Natural killer cell (primary cell): ENCODE data around the gene PTPRN2. TPM values are rescaled to one million over a fixed set of nuclear protein-coding genes. Genes with fewer than 3 reads are reported as not detected.

Source experiments
- ATAC-seq, 3 donors: fragments of 150-1000 bp in 2 of 3; fragments of 200-7000 bp in 1 of 3; cut with Tn5 transposase; 1 replicate in 1 of 3; 2 replicates in 2 of 3; pipeline ENCODE4 v1.10.0; 2021; ENCODE audit warnings: mild to moderate bottlenecking in 2 of 3, moderate library complexity in 2 of 3
- DNase-seq, 2 donors: peaks; one replicate each; pipeline versions ENCODE4 v3.0.0 to v3.0.0-alpha.2; 2013 to 2021; ENCODE audit warnings: mixed read lengths in 1 of 2
- H3K27ac ChIP-seq: one replicate; pipeline ENCODE4 v1.5.1; 2013; ENCODE audit warnings: mild to moderate bottlenecking, low read length
- H3K27me3 ChIP-seq: one replicate; pipeline ENCODE4 v1.6.1; 2013; ENCODE audit warnings: low read length; ENCODE audit not compliant: control insufficient read depth, insufficient read depth
- H3K36me3 ChIP-seq: one replicate; pipeline ENCODE4 v1.6.1; 2013; ENCODE audit warnings: low read length; ENCODE audit not compliant: control insufficient read depth, insufficient read depth
- H3K4me1 ChIP-seq: one replicate; pipeline ENCODE4 v1.6.1; 2013; ENCODE audit warnings: low read length; ENCODE audit not compliant: control insufficient read depth, insufficient read depth
- H3K4me3 ChIP-seq: one replicate; pipeline ENCODE4 v1.5.1; 2013; ENCODE audit warnings: low read length
- H3K9me3 ChIP-seq: one replicate; pipeline ENCODE4 v1.6.1; 2013; ENCODE audit warnings: low read length; ENCODE audit not compliant: control insufficient read depth, insufficient read depth
- H3K27ac Mint-ChIP-seq, 2 donors: one replicate each; pipeline ENCODE4 v1.8.0; 2022; ENCODE audit warnings: mild to moderate bottlenecking in 2 of 2, mixed read lengths in 2 of 2, moderate library complexity in 1 of 2
- H3K27me3 Mint-ChIP-seq, 2 donors: one replicate each; pipeline ENCODE4 v1.8.0; 2022; ENCODE audit warnings: low read depth in 2 of 2, mixed read lengths in 2 of 2
- H3K36me3 Mint-ChIP-seq: one replicate; pipeline ENCODE4 v1.8.0; 2022; ENCODE audit warnings: mixed read lengths
- H3K4me1 Mint-ChIP-seq, 2 donors: one replicate each; pipeline ENCODE4 v1.8.0; 2022; ENCODE audit warnings: mixed read lengths in 2 of 2
- H3K4me3 Mint-ChIP-seq: one replicate; pipeline ENCODE4 v1.8.0; 2022; ENCODE audit warnings: mild to moderate bottlenecking, moderate library complexity, mixed read lengths
- H3K9me3 Mint-ChIP-seq, 2 donors: one replicate each; pipeline ENCODE4 v1.8.0; 2022; ENCODE audit warnings: mixed read lengths in 2 of 2
- WGBS: methylation state at CpG from one replicate; pipeline ENCODE4 v1.1.7; 2013; ENCODE audit warnings: missing lambda C conversion rate; ENCODE audit not compliant: insufficient coverage; 5-methylcytosine and 5-hydroxymethylcytosine counted together
- intact Hi-C: fragments of 100-400 bp; cut with micrococcal nuclease; formaldehyde crosslinking; loops from one replicate; pipeline ENCODE4 v1.14.2; 2022
- total RNA-seq, 4 donors: library from RNA; stranded (reverse); fragments of 120-200 nt in 1 of 4; gene quantifications; one replicate each; pipeline versions ENCODE4 v1.2.3 to v1.2.4, GENCODE V29; 2013 to 2022
- TF ChIP-seq, protein P1 (sequence below): fragments of 200-600 bp; IDR thresholded peaks from one replicate; pipeline ENCODE4 v1.8.0; 2022; ENCODE audit warnings: antibody characterized with exemption

Gene PTPRN2
- total RNA-seq, 3 donors from 2014 or later (not counting 1 experiment from before 2014, with no cell fraction given) = 1.3 to 2.5 (median 1.9) TPM

DNA sequence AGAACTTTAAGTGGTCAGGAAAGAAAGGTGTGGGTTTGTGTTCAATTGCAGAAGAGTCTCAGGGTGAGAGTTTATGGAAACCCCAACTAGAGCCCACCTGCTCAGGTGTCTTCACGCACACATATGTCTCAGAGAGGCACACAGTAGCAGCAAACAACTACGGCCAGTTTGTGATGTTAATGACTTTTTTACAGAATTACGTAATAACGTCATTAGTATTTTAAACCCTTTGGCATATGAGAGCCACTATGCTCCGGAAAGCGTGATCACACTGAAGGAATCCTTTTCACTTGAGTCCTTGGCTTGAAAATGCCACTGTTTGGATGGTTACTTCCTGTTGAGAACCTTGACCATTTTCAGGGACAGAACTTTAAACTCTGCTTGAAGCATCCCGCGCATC, 204.0 kb downstream of the PTPRN2 start:
- Mint-ChIP-seq H3K27ac (no peak overlapping the region), H3K27me3 (no peaks in the 10 kb centered on the region), H3K9me3 (no peaks in the 10 kb centered on the region), H3K4me1 (no peaks in the 10 kb centered on the region), H3K4me3 (no peak overlapping the region), H3K36me3 (no peaks in the 10 kb centered on the region)
- TF ChIP-seq, protein P1, sequence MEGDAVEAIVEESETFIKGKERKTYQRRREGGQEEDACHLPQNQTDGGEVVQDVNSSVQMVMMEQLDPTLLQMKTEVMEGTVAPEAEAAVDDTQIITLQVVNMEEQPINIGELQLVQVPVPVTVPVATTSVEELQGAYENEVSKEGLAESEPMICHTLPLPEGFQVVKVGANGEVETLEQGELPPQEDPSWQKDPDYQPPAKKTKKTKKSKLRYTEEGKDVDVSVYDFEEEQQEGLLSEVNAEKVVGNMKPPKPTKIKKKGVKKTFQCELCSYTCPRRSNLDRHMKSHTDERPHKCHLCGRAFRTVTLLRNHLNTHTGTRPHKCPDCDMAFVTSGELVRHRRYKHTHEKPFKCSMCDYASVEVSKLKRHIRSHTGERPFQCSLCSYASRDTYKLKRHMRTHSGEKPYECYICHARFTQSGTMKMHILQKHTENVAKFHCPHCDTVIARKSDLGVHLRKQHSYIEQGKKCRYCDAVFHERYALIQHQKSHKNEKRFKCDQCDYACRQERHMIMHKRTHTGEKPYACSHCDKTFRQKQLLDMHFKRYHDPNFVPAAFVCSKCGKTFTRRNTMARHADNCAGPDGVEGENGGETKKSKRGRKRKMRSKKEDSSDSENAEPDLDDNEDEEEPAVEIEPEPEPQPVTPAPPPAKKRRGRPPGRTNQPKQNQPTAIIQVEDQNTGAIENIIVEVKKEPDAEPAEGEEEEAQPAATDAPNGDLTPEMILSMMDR = no peak
- Histone ChIP-seq H3K27me3 (no peaks in the 10 kb centered on the region), H3K9me3 (peaks cover 3% of the 10 kb centered on the region), H3K4me1 (no peaks in the 10 kb centered on the region), H3K36me3 (no peaks in the 10 kb centered on the region), H3K4me3 (no peak overlapping the region), H3K27ac (no peak overlapping the region)
- ATAC-seq (no peak), DNase-seq (no peak)
- intact Hi-C loops = no loop called here
- WGBS = 84% methylated on average over 8 of the region's 8 CpGs

DNA sequence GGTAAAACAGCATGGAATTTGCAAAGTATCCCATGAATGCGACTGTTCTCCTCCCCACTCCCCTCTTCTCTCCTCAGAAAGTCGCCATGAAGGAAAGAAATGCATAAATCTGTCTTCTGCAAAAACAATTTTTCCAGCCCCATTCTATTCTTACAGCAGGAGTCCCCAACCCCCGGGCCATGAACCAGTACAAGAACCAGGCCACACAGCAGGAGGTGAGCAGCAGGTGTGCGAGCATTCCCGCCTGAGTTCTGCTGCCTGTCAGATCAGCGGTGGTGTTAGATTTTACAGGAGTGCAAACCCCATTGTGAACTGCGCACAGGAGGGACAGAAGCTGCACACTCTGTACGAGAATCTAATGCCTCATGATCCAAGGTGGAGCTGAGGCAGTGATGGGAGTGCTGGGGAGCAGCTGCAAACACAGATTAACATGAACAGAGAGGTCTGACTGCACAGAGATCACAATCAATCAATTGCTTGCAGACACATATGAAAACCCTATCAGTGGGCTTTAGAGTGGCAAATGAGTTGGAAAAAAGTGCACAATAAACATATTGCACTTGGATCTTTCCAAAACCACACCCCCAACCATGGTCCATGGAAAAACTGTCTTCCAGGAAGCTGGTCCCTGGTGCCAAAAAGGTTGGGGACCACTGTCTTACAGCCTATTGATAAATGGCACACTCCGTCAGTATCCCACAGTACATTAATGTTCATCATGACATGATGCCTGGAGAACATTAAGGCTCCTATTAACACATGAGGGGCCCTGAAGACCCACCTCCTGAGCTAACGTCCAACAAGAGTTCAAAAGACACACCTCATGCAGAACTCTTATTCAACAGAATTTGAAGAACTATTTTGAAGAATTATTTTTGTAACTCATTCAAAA, 205.0 kb downstream of the PTPRN2 start:
- no peak overlapping the region for H3K4me3 ChIP-seq
- Mint-ChIP-seq H3K27ac (no peak overlapping the region), H3K36me3 (no peaks in the 10 kb centered on the region), H3K4me1 (no peaks in the 10 kb centered on the region), H3K9me3 (no peaks in the 10 kb centered on the region), H3K4me3 (no peak overlapping the region), H3K27me3 (no peaks in the 10 kb centered on the region)
- DNase-seq (no peak), ATAC-seq (no peak)
- no peak overlapping the region for H3K27ac ChIP-seq
- H3K27me3 ChIP-seq = no peaks in the 10 kb centered on the region
- no peaks in the 10 kb centered on the region for H3K36me3 ChIP-seq
- peaks cover 3% of the 10 kb centered on the region for H3K9me3 ChIP-seq
- TF ChIP-seq, protein P1 = no peak
- intact Hi-C loops = no loop called here
- WGBS = 65% methylated on average over 10 of the region's 10 CpGs
- H3K4me1 ChIP-seq = no peaks in the 10 kb centered on the region

DNA sequence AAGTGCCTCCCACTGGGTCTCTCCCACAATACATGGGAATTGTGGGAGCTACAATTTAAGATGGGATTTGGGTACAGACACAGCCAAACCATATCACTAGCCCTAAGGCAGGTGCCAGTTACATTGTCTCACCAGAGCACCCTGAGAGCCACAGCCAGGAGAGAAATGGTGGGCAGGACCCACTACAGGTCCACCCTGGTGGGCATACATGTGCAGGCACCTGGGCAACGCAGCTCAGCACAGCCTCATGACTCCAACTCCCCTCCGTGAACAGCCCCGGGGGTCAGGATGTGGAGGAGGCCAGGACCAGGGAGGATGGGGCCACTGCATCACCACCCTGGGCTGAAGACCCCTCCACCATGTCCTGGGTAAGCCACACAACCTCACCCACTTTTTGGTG, 205.7 kb downstream of the PTPRN2 start:
- H3K36me3 ChIP-seq = no peaks in the 10 kb centered on the region
- Mint-ChIP-seq H3K27me3 (no peaks in the 10 kb centered on the region), H3K27ac (no peak overlapping the region), H3K4me1 (no peaks in the 10 kb centered on the region), H3K4me3 (no peak overlapping the region), H3K9me3 (no peaks in the 10 kb centered on the region), H3K36me3 (no peaks in the 10 kb centered on the region)
- no peak overlapping the region for H3K27ac ChIP-seq
- 86% methylated on average over 3 of the region's 3 CpGs for WGBS
- no peak for ATAC-seq
- TF ChIP-seq, protein P1 = no peak
- DNase-seq = no peak
- no peaks in the 10 kb centered on the region for H3K4me1 ChIP-seq
- no peaks in the 10 kb centered on the region for H3K27me3 ChIP-seq
- H3K4me3 ChIP-seq = no peak overlapping the region
- intact Hi-C loops = no loop called here
- peaks cover 3% of the 10 kb centered on the region for H3K9me3 ChIP-seq
